ENCODE measurements around the gene DGAT2L6. TPM values are rescaled to one million over a fixed set of nuclear protein-coding genes. Genes with fewer than 3 reads are reported as not detected.

Gene DGAT2L6
- total RNA-seq, 1 experiment from 2014 or later = not detected

DNA sequence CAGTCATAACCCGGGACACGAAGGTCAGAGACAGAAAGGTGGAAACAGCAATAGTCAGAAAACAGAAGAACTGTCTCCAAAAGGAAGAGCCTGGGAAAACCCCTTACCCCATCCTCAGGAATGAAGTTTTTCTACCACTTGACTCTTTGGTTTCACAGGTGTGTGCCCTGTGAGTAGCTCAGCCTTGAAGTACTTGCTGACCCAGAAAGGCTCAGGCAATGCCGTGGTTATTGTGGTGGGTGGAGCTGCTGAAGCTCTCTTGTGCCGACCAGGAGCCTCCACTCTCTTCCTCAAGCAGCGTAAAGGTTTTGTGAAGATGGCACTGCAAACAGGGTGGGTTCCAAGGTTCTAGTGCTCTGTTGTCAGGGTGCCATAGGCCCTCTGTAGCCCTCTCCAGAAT lies 24.4 kb downstream of the DGAT2L6 start:
- Mint-ChIP-seq H3K27ac (no peak overlapping the region), H3K36me3 (no peaks in the 10 kb centered on the region), H3K4me1 (no peaks in the 10 kb centered on the region), H3K9me3 (no peaks in the 10 kb centered on the region), H3K27me3 (ENCODE audit: low read depth) (peaks cover 9% of the 10 kb centered on the region), H3K4me3 (no peak overlapping the region)
- CTCF ChIA-PET = interaction anchor here (0.6 to 1.0 kb wide), 2 partner anchors 60 to 69 kb away, joined by 3 read pairs; partner anchors contain the start of gene IGBP1
- no peak for DNase-seq (ENCODE audit: low spot score)
- TF ChIP-seq, protein P1, sequence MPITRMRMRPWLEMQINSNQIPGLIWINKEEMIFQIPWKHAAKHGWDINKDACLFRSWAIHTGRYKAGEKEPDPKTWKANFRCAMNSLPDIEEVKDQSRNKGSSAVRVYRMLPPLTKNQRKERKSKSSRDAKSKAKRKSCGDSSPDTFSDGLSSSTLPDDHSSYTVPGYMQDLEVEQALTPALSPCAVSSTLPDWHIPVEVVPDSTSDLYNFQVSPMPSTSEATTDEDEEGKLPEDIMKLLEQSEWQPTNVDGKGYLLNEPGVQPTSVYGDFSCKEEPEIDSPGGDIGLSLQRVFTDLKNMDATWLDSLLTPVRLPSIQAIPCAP (CRISPR knock-in tag; IDR thresholded peaks at IDR 0.05) = no peak
- no peak for TF ChIP-seq NR3C1 (CRISPR knock-in tag; conservative IDR thresholded peaks at IDR 0.05; ENCODE audit: low read depth)
- TF ChIP-seq, protein P2, sequence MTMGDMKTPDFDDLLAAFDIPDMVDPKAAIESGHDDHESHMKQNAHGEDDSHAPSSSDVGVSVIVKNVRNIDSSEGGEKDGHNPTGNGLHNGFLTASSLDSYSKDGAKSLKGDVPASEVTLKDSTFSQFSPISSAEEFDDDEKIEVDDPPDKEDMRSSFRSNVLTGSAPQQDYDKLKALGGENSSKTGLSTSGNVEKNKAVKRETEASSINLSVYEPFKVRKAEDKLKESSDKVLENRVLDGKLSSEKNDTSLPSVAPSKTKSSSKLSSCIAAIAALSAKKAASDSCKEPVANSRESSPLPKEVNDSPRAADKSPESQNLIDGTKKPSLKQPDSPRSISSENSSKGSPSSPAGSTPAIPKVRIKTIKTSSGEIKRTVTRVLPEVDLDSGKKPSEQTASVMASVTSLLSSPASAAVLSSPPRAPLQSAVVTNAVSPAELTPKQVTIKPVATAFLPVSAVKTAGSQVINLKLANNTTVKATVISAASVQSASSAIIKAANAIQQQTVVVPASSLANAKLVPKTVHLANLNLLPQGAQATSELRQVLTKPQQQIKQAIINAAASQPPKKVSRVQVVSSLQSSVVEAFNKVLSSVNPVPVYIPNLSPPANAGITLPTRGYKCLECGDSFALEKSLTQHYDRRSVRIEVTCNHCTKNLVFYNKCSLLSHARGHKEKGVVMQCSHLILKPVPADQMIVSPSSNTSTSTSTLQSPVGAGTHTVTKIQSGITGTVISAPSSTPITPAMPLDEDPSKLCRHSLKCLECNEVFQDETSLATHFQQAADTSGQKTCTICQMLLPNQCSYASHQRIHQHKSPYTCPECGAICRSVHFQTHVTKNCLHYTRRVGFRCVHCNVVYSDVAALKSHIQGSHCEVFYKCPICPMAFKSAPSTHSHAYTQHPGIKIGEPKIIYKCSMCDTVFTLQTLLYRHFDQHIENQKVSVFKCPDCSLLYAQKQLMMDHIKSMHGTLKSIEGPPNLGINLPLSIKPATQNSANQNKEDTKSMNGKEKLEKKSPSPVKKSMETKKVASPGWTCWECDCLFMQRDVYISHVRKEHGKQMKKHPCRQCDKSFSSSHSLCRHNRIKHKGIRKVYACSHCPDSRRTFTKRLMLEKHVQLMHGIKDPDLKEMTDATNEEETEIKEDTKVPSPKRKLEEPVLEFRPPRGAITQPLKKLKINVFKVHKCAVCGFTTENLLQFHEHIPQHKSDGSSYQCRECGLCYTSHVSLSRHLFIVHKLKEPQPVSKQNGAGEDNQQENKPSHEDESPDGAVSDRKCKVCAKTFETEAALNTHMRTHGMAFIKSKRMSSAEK (CRISPR knock-in tag; IDR thresholded peaks at IDR 0.05; ENCODE audit: borderline replicate concordance) = no peak
- no peak for TF ChIP-seq MXD4 (CRISPR knock-in tag; IDR thresholded peaks at IDR 0.05; ENCODE audit: borderline replicate concordance)
- TF ChIP-seq NFYB (CRISPR knock-in tag; conservative IDR thresholded peaks at IDR 0.05; ENCODE audit: low read depth) = no peak
- TF ChIP-seq ZBTB21 (CRISPR knock-in tag; IDR thresholded peaks at IDR 0.05; ENCODE audit: borderline replicate concordance) = no peak
- TF ChIP-seq ZNF671 (CRISPR knock-in tag; IDR thresholded peaks at IDR 0.05) = no peak
- TF ChIP-seq TP53 (CRISPR knock-in tag; IDR thresholded peaks at IDR 0.05) = no peak
- TF ChIP-seq TEAD1 (CRISPR knock-in tag; IDR thresholded peaks at IDR 0.05) = no peak
- TF ChIP-seq IRF2 (CRISPR knock-in tag; IDR thresholded peaks at IDR 0.05; ENCODE audit: borderline replicate concordance, low read depth) = no peak
- no peak for TF ChIP-seq GTF2I (CRISPR knock-in tag; conservative IDR thresholded peaks at IDR 0.05)
- TF ChIP-seq PRRX2 (CRISPR knock-in tag; IDR thresholded peaks at IDR 0.05) = no peak
- TF ChIP-seq, protein P3, sequence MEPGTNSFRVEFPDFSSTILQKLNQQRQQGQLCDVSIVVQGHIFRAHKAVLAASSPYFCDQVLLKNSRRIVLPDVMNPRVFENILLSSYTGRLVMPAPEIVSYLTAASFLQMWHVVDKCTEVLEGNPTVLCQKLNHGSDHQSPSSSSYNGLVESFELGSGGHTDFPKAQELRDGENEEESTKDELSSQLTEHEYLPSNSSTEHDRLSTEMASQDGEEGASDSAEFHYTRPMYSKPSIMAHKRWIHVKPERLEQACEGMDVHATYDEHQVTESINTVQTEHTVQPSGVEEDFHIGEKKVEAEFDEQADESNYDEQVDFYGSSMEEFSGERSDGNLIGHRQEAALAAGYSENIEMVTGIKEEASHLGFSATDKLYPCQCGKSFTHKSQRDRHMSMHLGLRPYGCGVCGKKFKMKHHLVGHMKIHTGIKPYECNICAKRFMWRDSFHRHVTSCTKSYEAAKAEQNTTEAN (CRISPR knock-in tag; IDR thresholded peaks at IDR 0.05) = no peak
- TF ChIP-seq TCF7 (CRISPR knock-in tag; IDR thresholded peaks at IDR 0.05; ENCODE audit: low read depth) = no peak
- no peak for TF ChIP-seq ESRRA (CRISPR knock-in tag; IDR thresholded peaks at IDR 0.05; ENCODE audit: borderline replicate concordance)
- no peak for TF ChIP-seq ELF4 (CRISPR knock-in tag; IDR thresholded peaks at IDR 0.05; ENCODE audit: low read depth)
- TF ChIP-seq, protein P4, sequence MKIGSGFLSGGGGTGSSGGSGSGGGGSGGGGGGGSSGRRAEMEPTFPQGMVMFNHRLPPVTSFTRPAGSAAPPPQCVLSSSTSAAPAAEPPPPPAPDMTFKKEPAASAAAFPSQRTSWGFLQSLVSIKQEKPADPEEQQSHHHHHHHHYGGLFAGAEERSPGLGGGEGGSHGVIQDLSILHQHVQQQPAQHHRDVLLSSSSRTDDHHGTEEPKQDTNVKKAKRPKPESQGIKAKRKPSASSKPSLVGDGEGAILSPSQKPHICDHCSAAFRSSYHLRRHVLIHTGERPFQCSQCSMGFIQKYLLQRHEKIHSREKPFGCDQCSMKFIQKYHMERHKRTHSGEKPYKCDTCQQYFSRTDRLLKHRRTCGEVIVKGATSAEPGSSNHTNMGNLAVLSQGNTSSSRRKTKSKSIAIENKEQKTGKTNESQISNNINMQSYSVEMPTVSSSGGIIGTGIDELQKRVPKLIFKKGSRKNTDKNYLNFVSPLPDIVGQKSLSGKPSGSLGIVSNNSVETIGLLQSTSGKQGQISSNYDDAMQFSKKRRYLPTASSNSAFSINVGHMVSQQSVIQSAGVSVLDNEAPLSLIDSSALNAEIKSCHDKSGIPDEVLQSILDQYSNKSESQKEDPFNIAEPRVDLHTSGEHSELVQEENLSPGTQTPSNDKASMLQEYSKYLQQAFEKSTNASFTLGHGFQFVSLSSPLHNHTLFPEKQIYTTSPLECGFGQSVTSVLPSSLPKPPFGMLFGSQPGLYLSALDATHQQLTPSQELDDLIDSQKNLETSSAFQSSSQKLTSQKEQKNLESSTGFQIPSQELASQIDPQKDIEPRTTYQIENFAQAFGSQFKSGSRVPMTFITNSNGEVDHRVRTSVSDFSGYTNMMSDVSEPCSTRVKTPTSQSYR (CRISPR knock-in tag; IDR thresholded peaks at IDR 0.05) = no peak
- no peak for TF ChIP-seq NFE2L1 (CRISPR knock-in tag; IDR thresholded peaks at IDR 0.05)
- TF ChIP-seq, protein P5, sequence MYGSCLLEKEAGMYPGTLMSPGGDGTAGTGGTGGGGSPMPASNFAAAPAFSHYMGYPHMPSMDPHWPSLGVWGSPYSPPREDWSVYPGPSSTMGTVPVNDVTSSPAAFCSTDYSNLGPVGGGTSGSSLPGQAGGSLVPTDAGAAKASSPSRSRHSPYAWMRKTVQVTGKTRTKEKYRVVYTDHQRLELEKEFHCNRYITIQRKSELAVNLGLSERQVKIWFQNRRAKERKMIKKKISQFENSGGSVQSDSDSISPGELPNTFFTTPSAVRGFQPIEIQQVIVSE (CRISPR knock-in tag; IDR thresholded peaks at IDR 0.05; ENCODE audit: borderline replicate concordance) = no peak
- POLR2A ChIA-PET = no interaction called here
- ATAC-seq = no peak

Data from WTC11 (cell line).